Fibroblast of skin of right biceps (primary cell): ENCODE results near the gene TBPL1.

ENCODE experiments used
- DNase-seq: peaks from one replicate; pipeline ENCODE4 v3.0.0-alpha.2; 2013

TBPL1 gene

GRCh38 chr6:133954657-133955576 is 1.9 kb downstream of the TBPL1 start:
- DNase-seq, result no peak

GRCh38 chr6:133955582-133956415 is 2.8 kb downstream of the TBPL1 start:
- no peak for DNase-seq

DNA sequence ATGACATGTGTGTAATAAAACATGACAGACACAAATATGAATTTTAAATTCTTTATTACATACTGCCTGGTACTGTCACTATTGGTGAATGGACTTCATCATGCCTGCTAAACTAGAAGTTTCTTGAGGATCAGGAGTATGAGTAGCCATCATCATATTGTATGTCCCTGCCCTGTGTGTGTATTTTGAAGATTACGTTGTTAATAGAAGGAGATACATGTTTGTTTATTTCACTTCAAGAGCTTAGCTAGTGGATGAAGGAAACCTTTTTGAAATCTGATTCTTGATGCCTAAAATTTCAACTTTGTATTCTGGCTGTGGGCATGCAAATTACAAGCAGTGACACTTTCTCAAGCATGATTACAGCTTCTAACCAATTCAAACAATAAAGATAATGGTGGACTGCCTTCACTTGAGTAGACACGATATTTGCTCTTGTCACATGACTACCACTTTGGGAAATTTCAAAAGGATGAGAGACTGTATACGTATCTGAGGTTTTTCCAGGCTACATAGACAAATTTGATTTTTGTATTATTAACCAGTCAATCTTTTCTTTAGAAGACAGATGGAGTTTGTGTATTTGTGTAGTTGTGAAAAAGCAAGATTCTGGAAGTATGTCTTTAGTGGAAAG is 3.5 kb downstream of the TBPL1 start:
- DNase-seq, result no peak

DNA sequence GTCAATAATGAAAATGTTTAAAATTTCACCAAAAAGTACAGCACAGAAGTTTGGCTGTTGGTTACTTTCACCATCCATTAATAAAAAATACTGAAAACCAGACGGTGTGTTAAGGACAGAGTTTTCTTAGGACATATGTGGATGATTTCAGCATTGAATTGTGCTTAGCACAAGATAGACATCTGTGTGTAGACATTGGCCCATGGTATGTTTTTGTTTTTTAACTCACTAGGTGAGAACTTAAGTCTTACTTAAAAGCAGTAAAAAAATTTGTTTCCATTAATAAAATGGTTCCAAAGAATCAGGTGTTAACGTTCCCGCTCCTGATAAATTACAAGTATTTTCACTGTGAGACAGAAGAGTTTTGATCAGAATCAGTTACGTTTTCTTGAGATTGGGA is 4.2 kb downstream of the TBPL1 start:
- DNase-seq, result no peak

DNA sequence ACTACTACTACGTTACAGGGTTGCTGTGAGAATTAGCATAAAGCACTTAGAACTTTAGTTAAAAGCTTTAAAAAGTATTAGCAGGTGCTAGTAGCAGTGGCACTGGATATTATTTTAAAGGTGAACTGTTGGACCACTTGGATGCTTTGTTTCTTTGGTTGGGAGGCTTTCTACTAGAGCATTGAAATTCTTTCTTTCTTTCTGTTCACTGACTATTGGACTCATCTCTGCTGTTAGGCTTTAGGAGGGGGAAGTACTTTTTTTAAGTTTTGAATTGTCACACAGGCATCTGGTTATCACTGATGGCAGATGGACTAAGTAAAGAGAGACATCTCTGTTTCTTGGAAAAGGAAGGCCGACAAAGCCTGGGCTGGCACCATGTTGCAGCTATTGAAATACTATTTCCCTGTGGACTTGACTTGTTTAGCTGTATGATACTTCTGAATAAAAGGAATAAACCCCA is 4.8 kb downstream of the TBPL1 start:
- DNase-seq, result no peak

DNA sequence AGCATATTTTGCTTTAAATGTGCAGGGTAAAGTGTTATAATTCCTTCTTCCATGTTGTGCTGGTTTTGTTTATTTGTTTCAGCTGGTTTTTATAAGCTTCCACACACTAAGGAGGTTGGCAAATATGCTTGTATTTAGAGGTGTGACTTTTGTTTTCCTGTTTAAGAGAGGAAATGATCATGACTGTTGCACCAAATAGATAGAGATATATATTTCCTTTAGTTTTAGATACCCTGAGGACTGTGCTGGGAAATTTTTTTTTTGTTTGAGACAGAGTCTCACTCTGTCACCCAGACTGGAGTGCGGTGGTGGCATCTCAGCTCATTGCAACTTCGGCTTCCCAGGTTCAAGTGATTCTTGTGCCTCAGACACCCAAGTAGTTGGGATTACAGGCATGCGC is 5.8 kb downstream of the TBPL1 start:
- DNase-seq, result no peak

DNA sequence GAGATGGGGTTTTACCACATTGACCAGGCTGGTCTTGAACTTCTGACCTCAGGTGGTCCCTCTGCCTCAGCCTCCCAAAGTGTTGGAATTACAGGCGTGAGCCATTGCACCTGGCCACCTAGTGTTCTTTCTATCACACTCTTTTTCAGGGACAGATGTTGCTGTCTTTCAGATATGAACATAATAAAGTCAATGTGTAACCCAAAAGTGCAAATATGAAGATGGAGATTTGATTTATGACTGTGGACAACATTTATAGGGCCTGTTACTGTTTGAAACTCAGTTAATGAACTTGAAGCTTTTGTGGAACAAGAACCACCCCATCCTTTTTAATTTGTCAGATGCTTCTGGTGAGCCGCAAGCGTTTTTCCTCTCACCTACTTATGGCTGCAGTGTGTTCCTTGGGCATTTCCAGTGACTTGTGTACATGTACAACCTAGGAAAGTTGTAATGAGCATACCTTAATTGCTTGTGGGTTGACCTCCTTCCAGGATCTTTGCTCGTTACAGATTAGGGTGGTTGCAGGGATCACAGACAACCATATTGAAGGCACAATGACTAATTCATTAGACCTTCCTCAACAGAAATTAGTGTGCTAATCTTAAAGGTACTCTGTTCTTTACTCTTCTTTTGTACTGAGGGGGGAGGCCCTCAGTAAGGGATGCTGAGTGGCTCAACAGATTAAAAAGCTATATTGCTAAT is 6.8 kb downstream of the TBPL1 start:
- DNase-seq, result no peak

GRCh38 chr6:133961831-133962230 is 8.8 kb downstream of the TBPL1 start:
- DNase-seq, result no peak

GRCh38 chr6:133964052-133964451 is 11.0 kb downstream of the TBPL1 start:
- peak; percentile 79 for DNase-seq

DNA sequence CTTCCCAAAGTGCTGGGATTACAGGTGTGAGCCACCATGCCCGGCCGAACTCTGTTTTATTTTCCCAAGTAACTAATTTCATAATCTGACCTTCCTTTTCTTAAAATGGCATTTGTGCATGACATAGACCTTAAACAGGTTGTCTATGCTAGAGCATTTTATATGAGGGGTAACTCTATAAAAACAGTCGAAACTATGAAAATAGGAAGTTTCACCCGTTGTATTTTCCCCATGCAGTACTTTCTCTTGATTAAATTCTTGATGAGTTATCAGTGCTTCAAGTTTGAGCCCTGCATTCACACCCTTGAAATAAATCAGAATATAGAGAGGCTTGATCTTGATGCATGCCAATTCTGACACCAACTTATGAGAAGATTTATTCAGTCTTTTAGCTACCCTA is 11.7 kb downstream of the TBPL1 start:
- DNase-seq, result no peak

- DNase-seq, result peak; percentile 12
Measured at GRCh38 chr6:133965817-133966360, 12.9 kb downstream of the TBPL1 start.

- DNase-seq, result no peak
Measured at GRCh38 chr6:133966654-133967329, 13.8 kb downstream of the TBPL1 start.

DNA sequence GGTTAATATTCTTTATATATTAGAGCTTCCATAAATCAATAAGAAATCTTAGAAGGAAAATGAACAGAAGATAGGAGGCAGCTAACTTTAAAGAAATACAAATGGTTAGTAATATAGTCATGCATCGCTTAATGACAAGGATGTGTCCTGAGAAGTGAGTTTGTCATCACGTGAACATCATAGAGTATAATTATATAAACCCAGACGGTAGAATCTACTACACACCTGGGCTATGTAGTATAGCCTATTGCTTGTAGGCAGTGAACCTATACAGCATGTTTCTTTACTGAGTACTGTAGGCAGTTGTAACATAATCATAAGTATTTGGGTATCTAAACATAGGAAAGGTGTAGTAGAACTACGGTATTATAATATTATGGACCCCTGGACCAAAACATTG is 14.3 kb downstream of the TBPL1 start:
- no peak for DNase-seq

GRCh38 chr6:133967835-133968234 is 14.8 kb downstream of the TBPL1 start:
- DNase-seq, result peak; percentile 79

GRCh38 chr6:133969285-133969920 is 16.4 kb downstream of the TBPL1 start:
- no peak for DNase-seq

GRCh38 chr6:133969921-133970295 is 16.9 kb downstream of the TBPL1 start:
- no peak for DNase-seq

DNA sequence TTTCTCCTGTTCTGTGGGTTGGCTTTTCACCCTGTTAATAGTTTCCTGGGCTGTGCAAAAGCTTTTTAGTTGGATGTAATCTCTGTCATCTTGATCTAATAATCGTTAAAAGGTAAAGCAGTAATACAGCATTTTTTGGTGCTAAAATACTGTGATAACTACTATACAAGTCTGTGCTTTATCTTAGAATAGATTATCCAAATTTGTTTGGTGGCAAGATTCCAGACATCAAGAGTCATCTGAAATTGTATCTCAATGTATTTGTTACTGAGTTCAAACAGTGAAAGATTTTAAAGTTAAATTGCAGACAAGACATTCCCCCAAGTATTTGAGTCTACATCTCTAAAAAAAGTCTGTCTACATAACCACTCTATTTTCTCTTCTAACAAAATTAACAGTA is 18.8 kb downstream of the TBPL1 start:
- DNase-seq, result no peak

DNA sequence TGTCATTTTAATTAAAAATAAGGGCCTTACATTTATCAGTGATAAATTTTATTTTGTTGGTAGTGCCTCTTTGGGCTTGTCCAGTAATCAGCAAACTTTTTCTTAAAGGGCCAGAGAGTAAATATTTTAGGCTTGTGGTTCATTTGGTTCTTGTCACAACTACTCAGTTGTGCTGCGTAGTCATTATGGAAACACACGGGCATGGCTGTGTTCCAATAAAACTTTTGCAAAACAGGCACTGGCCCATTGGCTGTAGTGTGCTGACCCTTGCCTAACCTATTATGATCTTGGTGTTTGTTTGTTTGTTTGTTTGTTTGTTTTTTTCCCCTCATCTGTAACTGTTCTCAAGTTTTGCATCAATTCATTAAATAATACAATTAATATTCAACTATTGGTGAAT is 19.4 kb downstream of the TBPL1 start:
- DNase-seq, result no peak

GRCh38 chr6:133973109-133973971 is 20.3 kb downstream of the TBPL1 start:
- peak; percentile 46 for DNase-seq
